ENCODE data around the gene C6orf52. TPM values are rescaled to one million over a fixed set of nuclear protein-coding genes. Genes with fewer than 3 reads are reported as not detected.

C6orf52 gene
- total RNA-seq, 1 donor from 2014 or later = 2.9 TPM

GRCh38 chr6:10740061-10740460 lies 45.6 kb upstream of the C6orf52 start:
- FAIRE-seq = no peak
- H3K27me3 ChIP-seq (ENCODE audit: insufficient read depth, low read length) = no peaks in the 10 kb centered on the region

GRCh38 chr6:10736731-10737130 lies 42.3 kb upstream of the C6orf52 start:
- peaks cover 5% of the 10 kb centered on the region for H3K36me3 ChIP-seq (ENCODE audit: insufficient read depth, low read length)
- H3K4me3 ChIP-seq (ENCODE audit: insufficient read depth, low read depth, low read length) = no peak overlapping the region
- peaks cover 17% of the 10 kb centered on the region for H3K36me3 Mint-ChIP-seq (ENCODE audit: low read depth, unreplicated experiment)
- no peak for TF ChIP-seq EZH2 (IDR thresholded peaks at IDR 0.05; ENCODE audit: insufficient read depth, low read length)
- TF ChIP-seq, protein P1, sequence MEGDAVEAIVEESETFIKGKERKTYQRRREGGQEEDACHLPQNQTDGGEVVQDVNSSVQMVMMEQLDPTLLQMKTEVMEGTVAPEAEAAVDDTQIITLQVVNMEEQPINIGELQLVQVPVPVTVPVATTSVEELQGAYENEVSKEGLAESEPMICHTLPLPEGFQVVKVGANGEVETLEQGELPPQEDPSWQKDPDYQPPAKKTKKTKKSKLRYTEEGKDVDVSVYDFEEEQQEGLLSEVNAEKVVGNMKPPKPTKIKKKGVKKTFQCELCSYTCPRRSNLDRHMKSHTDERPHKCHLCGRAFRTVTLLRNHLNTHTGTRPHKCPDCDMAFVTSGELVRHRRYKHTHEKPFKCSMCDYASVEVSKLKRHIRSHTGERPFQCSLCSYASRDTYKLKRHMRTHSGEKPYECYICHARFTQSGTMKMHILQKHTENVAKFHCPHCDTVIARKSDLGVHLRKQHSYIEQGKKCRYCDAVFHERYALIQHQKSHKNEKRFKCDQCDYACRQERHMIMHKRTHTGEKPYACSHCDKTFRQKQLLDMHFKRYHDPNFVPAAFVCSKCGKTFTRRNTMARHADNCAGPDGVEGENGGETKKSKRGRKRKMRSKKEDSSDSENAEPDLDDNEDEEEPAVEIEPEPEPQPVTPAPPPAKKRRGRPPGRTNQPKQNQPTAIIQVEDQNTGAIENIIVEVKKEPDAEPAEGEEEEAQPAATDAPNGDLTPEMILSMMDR (IDR thresholded peaks at IDR 0.05; ENCODE audit: insufficient read depth, low read depth, low read length) = no peak
- no peaks in the 10 kb centered on the region for H3K27me3 Mint-ChIP-seq (ENCODE audit: low read depth, unreplicated experiment)
- H3K4me1 ChIP-seq (ENCODE audit: insufficient read depth, low read length) = peaks cover 8% of the 10 kb centered on the region
- H3K4me1 Mint-ChIP-seq (ENCODE audit: low read depth, unreplicated experiment) = peaks cover 23% of the 10 kb centered on the region
- H2AFZ ChIP-seq (ENCODE audit: low read depth, low read length) = no peak overlapping the region
- H3K4me3 Mint-ChIP-seq (ENCODE audit: unreplicated experiment) = no peak overlapping the region
- H4K20me1 ChIP-seq (ENCODE audit: insufficient read depth, low read length) = no peaks in the 10 kb centered on the region
- no peak for FAIRE-seq
- no peaks in the 10 kb centered on the region for H3K79me2 ChIP-seq (ENCODE audit: insufficient read depth, low read length)
- no peak overlapping the region for H3K4me2 ChIP-seq (ENCODE audit: low read length)
- no peak overlapping the region for H3K9ac ChIP-seq (ENCODE audit: low read length)
- no peak overlapping the region for H3K27ac Mint-ChIP-seq (ENCODE audit: unreplicated experiment)
- no peaks in the 10 kb centered on the region for H3K9me3 Mint-ChIP-seq (ENCODE audit: unreplicated experiment)
- no peaks in the 10 kb centered on the region for H3K9me3 ChIP-seq (ENCODE audit: insufficient read depth, low read depth, low read length)
- H3K27ac ChIP-seq (ENCODE audit: low read depth, low read length) = no peak overlapping the region
- no peak for DNase-seq (ENCODE audit: low read depth)
- no peaks in the 10 kb centered on the region for H3K27me3 ChIP-seq (ENCODE audit: insufficient read depth, low read length)

More at GRCh38 chr6:10740061-10740460, 45.6 kb upstream of the C6orf52 start:
- Histone ChIP-seq H3K9ac (ENCODE audit: low read length) (no peak overlapping the region), H3K9me3 (ENCODE audit: insufficient read depth, low read depth, low read length) (no peaks in the 10 kb centered on the region), H3K4me3 (ENCODE audit: insufficient read depth, low read depth, low read length) (no peak overlapping the region), H3K4me2 (ENCODE audit: low read length) (no peak overlapping the region), H3K4me1 (ENCODE audit: insufficient read depth, low read length) (peaks cover 5% of the 10 kb centered on the region), H3K27ac (ENCODE audit: low read depth, low read length) (no peak overlapping the region), H3K36me3 (ENCODE audit: insufficient read depth, low read length) (no peaks in the 10 kb centered on the region), H2AFZ (ENCODE audit: low read depth, low read length) (no peak overlapping the region), H3K79me2 (ENCODE audit: insufficient read depth, low read length) (no peaks in the 10 kb centered on the region), H4K20me1 (ENCODE audit: insufficient read depth, low read length) (no peaks in the 10 kb centered on the region)
- no peak for DNase-seq (ENCODE audit: low read depth)
- H3K4me3 Mint-ChIP-seq (ENCODE audit: unreplicated experiment) = no peak overlapping the region
- H3K4me1 Mint-ChIP-seq (ENCODE audit: low read depth, unreplicated experiment) = peaks cover 5% of the 10 kb centered on the region
- H3K36me3 Mint-ChIP-seq (ENCODE audit: low read depth, unreplicated experiment) = peaks cover 16% of the 10 kb centered on the region
- no peaks in the 10 kb centered on the region for H3K27me3 Mint-ChIP-seq (ENCODE audit: low read depth, unreplicated experiment)
- no peak overlapping the region for H3K27ac Mint-ChIP-seq (ENCODE audit: unreplicated experiment)
- TF ChIP-seq, protein P1 (IDR thresholded peaks at IDR 0.05; ENCODE audit: insufficient read depth, low read depth, low read length) = no peak
- TF ChIP-seq EZH2 (IDR thresholded peaks at IDR 0.05; ENCODE audit: insufficient read depth, low read length) = no peak
- no peaks in the 10 kb centered on the region for H3K9me3 Mint-ChIP-seq (ENCODE audit: unreplicated experiment)

GRCh38 chr6:10733863-10734262 lies 39.4 kb upstream of the C6orf52 start:
- TF ChIP-seq, protein P1 (IDR thresholded peaks at IDR 0.05; ENCODE audit: insufficient read depth, low read depth, low read length) = no peak
- TF ChIP-seq EZH2 (IDR thresholded peaks at IDR 0.05; ENCODE audit: insufficient read depth, low read length) = no peak
- H3K27ac Mint-ChIP-seq (ENCODE audit: unreplicated experiment) = peak overlapping the region; percentile 10
- H3K4me1 Mint-ChIP-seq (ENCODE audit: low read depth, unreplicated experiment) = peaks cover 29% of the 10 kb centered on the region
- H3K4me2 ChIP-seq (ENCODE audit: low read length) = no peak overlapping the region
- no peaks in the 10 kb centered on the region for H3K27me3 ChIP-seq (ENCODE audit: insufficient read depth, low read length)
- no peak overlapping the region for H3K9ac ChIP-seq (ENCODE audit: low read length)
- H3K4me1 ChIP-seq (ENCODE audit: insufficient read depth, low read length) = peaks cover 8% of the 10 kb centered on the region
- H3K4me3 Mint-ChIP-seq (ENCODE audit: unreplicated experiment) = no peak overlapping the region
- no peaks in the 10 kb centered on the region for H4K20me1 ChIP-seq (ENCODE audit: insufficient read depth, low read length)
- DNase-seq (ENCODE audit: low read depth) (no peak), FAIRE-seq (no peak)
- H2AFZ ChIP-seq (ENCODE audit: low read depth, low read length) = no peak overlapping the region
- H3K79me2 ChIP-seq (ENCODE audit: insufficient read depth, low read length) = no peaks in the 10 kb centered on the region
- no peak overlapping the region for H3K4me3 ChIP-seq (ENCODE audit: insufficient read depth, low read depth, low read length)
- peaks cover 14% of the 10 kb centered on the region for H3K36me3 ChIP-seq (ENCODE audit: insufficient read depth, low read length)
- peaks cover 12% of the 10 kb centered on the region for H3K36me3 Mint-ChIP-seq (ENCODE audit: low read depth, unreplicated experiment)
- no peak overlapping the region for H3K27ac ChIP-seq (ENCODE audit: low read depth, low read length)
- H3K27me3 Mint-ChIP-seq (ENCODE audit: low read depth, unreplicated experiment) = no peaks in the 10 kb centered on the region
- H3K9me3 Mint-ChIP-seq (ENCODE audit: unreplicated experiment) = no peaks in the 10 kb centered on the region
- H3K9me3 ChIP-seq (ENCODE audit: insufficient read depth, low read depth, low read length) = no peaks in the 10 kb centered on the region
